HG03378 (cell line): ENCODE results near the gene KANK4.

Experiments
- ATAC-seq: cut with Tn5 transposase; IDR thresholded peaks from one replicate; pipeline ENCODE4 v1.9.1; 2021; ENCODE audit warnings: mild to moderate bottlenecking, moderate library complexity; ENCODE audit not compliant: unreplicated experiment

KANK4 gene

DNA sequence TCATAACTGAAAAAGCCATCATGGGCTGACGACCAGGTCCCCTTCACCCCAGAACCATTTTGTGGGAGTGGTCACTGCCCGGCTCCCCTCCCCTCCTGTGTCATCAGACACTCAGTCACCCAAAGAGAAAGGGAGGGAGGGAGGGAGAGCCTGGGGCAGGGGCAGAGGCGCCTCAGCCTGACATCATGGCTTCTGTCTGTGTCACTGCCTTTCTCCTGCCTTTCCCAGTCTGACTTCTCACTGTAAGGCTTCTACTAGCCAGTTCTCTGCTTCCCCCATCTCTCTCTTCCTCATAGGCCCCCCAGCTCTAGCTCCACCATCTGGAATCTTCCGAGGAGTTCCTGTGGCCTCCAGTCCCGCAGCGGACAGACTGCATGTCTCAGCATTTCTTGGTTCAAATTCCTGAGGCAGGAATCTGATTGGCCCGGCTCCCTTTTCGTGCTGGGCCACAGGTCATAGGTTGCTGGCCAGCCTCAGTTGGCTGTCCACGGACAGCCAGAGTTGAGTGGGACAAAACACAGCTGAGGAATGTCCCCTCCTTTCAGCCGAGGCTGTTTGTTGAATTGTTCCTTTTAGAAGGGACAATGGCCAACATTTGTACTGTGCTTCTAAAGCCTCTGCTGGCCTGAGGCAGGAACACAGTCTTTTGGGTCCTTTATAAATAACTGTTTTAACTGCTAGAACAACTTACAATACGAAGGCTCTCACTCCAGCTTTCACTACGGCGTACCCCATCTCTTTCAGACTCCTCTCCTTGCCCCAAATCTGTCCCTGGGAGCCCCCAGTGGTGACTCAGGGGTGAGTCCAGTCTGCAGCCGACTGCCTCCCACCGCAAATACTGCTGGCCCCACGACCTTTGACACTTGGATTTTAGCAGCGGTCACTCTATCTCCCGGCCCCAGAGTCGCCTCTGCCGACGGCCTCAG is 18.7 kb upstream of the KANK4 start:
- no peak for ATAC-seq

DNA sequence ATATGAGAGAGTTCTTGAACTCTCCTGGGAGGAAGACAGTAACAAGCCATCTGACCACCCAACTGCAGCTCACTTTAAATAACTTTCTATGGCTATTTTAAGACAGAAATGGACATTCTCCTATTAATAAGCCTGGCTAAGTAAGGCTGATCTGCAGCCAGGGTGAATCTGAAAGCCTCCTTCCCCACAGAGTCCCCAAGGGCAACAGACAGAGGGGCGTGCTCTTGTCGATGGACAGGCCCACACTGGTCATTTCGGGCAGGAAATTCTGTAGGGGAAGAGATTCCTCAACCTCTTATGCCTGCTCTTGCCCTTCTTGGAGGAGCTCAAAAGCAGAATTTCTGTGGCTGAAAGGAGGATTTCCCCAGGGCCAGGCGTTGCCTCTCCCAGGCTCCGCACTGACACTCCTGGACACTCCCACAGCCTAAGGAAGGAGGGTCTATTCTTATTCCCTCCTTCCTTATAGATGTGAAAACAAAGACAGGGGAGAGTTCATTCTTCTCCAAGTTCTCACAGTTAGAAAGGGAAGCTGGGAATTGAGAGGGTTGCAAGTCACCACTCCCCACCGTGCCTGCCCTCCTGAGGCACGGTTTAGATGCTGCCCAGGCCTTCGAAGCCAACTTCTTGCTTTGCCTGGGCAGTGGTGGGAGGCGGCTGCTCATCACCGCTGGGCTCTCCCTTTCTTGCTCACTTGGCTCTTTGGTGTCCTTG is 17.9 kb upstream of the KANK4 start:
- no peak for ATAC-seq

DNA sequence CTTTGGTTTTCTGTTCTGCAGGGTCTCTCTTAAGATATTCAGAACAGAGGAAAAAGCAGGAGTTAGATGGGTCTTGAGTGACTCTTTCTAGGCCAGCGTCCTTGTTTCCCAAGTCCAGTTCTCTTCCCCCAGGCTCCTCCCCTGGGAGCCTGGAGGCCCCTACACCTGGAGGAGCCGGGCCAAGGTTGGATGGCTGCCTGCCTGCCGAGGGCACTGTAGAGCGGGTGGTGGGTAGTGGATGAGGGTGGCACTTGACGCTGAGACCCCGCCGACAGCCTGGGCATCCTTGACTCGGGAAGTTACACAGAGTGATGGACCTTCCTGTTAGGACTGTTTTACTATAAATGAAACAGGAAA is 17.4 kb upstream of the KANK4 start:
- ATAC-seq = no peak

DNA sequence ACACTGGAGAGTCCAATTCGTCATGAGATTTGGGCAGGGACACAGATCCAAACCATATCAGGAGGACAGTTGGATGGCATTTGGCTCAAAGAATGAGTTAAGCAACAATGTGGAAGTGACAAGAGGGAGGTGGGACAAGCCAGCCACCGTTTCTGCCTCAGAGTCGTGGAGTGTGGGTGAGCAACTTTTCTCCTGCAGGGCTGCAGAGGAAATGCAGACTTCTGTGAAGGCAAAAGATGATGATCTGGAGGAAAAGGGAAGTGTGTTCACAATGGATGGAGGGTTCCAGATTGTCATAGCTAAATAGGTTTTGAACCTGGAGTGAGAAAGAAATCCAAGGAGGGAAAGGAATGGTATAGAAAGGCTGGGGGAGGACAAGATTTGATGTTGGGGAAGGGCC is 16.4 kb upstream of the KANK4 start:
- ATAC-seq = no peak

DNA sequence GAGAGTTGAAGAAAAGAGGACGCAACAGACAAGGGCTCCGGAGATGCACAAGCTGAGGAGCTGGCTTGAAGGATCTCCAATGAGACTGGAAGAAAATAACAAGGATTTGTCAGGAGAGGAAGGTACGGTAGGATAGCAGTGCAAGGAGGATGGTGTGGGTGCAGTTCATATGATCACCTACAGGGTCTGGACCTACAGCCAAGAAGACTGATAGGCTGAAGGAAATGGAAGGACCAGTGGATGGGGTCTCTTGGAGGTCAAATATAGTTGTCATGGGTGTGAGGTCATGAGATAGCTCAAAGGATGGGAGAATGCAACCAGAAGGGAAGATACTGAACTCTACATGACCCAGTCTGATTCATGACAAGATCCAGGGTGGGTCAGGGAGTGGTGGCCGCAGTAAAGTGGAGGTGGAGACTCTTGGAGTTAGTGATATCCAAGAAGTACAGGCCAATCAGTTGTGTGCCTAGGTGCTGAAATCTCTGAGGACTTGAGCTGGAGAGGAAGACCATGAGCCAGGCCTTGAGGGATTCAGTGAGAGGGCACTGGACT is 15.3 kb upstream of the KANK4 start:
- ATAC-seq = no peak

DNA sequence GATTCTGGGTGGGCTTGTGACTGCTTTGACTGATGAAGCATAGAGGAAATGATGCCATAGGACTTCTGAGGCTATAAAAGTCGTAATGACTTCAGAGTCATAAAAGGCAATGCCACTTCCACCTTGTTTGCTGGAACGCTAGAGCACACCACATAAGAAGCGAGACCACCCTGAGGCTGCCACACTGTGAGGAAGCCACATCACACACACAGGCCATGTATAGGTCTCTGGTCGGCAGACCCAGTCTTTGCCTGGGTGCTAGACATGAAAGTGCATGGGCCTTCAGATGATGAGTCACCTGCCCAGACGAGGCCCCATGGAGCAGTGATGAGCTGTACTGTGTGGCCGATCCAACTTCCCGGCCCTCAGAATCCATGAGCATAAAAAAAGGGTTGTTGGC is 14.2 kb upstream of the KANK4 start:
- ATAC-seq = no peak

DNA sequence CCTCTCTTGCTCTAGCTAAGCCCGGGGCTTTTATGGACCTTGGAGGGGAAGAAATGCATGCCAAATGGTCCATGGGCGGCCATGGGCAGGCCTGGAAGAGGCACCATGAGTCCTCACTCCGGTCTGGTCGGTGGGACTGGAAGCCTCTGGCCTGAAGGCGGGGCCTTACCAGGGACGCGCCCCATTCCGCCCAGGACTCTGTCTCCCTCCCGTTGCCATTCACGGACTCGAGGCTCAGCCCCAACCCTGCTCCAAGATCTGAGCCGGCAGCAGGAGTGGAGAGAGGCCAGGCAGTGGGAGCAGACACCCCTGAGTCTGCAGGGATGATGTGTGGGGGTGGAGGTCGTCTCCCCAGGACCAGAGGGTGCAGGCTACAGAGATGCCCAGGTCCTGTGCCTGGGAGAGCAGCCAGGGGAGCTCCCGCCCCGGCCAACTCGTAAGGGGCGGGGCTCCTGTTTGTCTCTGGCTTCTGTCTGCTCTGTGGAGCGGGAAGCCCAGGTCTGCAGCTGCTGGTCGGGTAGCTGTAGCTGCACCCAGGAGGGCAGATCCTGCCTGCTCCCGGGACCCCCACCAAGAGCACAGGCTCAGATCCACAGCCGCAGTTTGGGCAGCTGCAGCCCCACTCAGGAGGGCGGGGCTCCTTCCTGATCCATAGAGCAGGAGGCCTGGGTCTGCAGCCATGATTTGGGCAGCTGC is 8.3 kb upstream of the KANK4 start:
- ATAC-seq = no peak

DNA sequence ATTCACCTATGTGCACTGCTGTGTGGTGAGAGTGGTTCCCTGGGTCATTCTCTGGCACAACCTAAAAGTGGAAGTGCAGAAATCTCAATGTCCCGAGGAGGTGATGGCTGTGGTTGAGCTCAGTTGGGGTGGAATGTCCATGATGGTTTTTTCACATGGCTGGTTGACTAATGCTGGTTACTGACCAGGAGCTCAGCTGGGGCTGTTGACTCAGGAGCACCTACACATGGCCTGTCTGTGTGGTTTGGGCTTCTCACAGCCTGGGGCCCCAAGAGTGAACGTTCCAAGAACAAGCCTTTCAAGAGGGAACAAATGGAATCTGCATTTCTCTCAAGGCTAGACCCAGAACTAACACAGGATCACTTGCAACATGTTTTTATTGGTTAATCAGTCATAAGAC is 6.4 kb upstream of the KANK4 start:
- no peak for ATAC-seq

DNA sequence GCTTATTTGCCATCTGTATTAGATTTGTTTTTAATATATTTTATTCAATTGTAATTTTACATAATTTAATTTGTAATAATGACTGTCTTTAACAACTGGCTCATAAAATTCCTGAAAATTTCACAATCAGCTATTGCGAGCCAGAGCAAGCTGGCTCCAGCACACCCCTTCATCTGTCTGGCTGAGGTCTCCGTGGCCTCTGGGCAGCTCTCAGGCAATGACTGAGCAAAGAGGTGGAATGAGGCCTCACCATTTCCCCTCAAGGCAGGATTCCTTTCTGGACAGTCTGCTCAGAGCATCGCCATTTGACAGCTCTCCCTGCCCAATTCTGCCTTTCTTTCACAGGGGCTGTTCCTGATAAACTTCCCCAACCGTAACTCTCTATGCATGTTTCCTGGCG is 5.8 kb upstream of the KANK4 start:
- no peak for ATAC-seq

DNA sequence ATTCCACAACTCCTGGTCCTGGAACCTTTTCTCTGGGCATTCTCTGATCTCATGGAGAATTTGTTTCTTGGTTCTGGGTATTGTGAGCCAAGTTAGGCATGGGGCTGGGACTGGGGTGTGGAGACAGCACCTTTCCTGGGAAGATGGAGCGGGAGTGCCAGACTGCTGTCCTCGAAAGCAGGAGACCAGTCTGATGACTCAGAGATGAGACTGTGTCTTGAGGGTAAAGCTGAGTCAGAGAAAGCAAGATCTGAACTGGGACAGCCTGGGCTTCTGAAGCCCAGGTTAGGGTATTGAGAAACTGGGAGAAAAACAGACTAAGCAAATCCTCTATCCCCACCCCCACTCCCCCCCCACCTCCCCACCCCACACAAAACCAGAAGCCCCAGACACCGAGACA is 2.2 kb upstream of the KANK4 start:
- ATAC-seq = no peak

DNA sequence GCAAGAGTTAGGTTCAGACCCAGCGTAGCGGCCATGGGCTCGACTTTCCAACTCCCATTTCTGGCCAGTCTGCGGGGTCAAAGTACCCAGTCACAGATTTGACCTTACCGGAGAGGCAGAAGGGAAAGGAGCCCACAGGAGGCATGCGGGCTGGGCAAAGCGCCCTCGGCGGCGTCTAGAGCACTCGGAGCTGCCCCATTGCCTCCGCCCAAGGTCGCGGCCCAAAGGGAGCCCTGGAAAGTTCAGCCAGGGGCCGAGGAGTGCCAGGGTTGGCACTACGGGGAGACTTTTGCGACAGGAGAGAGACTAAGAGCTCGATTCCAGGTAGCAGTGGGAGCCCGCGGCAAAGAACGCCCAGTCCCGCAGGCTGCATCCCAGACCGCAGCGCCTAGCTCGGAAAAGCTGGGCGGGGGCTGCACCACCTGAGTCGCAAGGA is 896 bp downstream of the KANK4 start:
- no peak for ATAC-seq

DNA sequence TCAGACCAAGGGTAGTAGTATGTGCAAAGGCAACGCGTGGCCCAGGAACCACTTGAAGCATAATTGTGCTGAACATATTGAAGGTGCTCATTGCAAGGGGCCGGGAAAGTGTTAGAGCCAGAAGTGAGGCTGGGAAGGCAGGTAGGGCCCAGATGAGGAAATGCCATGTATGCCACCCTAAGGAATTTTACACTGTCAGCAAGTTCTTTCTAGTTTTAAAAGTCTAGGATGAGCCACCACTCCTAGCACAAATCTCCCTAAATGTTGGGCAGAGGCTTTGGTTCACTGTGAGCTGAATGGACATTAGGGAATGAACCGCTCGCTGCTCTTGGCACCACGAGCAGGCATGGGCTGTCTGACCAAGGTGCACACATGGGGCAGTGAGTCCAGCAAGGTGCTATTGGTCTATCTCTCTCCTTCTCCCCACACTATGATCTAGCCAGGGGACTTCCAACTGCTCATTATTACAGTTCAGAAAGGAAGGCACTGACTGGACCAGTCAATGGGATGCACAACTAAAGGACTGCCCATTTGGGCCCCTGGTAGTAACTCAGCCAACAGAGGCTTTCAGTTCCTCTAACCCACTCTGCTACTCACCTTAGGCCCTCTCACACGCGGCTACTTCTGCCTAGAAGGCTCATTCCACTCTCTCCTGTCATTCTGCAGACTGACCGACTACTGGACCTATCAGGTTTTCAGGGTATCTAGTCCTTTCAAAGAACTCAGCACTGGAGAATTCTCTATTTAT is 2.0 kb downstream of the KANK4 start:
- ATAC-seq = no peak

DNA sequence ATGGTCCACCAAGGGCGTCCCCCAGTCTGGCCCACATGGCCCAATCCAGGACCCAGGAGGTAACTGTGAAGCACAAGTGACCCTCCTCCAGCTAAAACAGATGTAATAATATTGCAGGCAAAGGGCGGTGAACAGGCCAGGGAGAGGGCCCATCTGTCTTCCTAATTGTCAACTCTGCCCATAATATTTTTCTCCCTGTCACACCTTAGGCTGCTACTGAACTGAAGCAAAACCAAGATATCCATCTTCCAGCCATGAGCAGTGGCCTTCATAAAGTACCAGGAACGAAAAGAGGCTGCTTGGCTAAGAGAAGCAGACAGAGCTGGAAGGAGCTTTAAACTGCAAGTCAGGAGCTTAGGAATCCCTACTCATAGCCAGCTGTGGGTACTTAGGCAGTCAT is 3.1 kb downstream of the KANK4 start:
- no peak for ATAC-seq

DNA sequence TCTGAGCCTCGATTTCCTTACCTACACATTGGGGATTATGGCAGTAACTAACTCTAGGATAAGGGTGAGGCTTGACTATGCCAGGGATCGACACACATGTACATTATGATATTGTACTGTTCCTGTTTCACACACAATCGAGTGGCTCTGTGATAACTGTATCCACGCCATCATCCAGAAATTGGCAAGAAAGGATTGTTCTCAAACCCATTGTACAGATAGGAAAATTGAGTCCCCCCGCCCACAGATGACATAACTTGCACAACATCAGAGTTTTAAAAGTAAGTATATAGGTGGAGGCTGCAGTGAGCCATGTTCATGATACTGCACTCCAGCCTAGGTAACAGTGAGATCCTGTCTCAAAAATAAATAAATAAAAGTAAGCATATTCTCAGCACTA is 3.8 kb downstream of the KANK4 start:
- ATAC-seq = no peak

DNA sequence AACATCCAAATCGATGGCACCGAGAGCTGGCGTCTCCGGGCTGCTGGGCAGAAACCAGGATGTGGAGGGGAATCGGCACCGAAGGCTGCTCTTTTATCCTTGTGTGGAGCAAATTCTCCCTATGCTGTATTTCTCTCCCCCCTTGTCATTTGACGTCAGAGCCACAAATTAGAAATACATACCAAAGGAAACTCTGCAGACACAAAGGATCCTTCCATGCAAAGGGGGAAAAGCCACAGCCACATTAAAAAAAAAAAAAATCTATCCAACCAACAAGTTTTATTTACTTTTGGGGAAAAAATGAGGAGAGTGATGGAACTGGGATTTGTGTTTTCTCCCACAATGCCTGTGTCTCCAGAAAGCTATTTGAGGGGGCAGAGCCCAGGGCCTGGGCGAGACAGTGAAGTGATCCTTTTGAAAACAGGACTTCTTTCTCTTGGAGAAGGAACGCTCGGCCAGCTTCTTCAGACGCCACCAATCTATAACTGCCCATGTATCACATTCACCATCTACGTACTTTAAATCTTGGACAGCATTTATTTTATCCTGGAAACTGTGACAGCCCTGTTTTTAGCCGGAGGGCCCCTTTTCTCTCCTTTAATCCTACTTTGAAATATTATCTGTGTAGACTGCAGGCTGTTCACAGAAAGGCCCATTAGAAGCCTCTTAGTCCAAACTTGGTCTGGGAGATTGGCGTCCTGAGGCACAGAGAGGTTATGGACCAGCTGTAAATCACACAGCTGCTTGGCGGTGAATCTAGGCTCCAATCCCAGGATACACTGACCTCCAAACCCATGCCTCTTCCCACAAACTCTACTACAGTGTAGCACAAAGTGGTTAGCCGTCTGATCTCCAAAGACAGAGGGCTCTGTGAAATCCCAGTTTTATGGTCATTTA is 4.5 kb downstream of the KANK4 start:
- ATAC-seq = no peak

DNA sequence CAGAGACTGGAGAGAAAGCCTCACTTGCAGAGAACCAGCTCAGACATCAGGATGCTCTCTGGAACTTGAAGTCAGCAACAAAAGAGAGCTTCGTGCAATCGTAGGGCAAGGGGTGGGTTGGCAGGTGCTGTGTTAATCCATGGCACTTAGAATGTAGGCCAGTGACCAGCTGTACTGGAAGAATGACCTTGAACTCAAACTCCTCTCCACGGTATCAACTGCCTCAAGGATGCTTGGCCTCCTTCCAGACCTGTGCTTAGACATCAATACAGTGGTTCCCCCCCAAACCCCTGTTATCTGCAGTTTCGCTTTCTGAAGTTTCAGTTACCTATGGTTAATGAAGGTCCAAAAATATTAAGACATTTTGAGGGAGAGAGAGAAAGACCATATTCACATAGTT is 6.5 kb downstream of the KANK4 start:
- ATAC-seq = no peak

DNA sequence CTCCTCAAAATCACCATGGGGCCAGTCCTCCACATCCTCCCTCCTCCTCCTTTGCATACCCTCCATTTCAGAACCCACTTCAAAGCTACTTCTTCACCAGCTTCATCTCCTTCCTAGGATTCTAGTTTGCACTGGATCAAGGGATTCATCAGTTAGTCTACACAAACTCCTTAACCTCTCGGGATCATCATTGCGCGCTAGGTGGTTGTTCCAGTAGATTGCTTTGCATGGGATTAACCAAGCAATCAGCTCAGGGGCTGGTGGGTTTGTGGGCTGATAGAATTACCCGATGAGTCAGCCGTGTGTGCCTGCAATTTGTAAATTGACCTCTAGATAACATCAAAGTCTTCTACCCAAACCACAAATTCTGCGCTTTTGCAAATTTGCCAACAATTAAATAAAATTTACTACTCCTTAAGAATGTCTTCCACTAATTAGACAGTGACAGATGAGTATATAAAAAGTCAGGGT is 7.7 kb downstream of the KANK4 start:
- no peak for ATAC-seq

DNA sequence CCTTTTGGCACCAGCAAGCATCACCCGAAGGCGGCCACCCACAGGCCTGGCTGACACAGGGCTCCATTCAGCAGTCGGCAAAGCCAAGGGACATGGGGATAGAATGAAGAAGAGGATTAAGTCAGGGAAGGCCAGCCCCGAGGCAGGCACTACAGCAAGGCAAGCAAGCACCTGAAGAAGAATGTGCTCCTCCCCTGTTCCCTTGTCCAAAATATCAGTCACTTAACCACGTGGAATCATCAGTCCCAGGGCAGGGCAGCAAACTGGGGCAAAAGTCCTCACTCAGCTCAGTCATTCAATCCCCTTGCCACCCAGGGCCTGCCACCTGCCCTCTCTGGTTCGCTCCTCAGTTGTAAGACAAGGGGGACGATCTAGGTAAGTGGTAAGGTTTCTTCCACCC is 9.3 kb downstream of the KANK4 start:
- no peak for ATAC-seq

DNA sequence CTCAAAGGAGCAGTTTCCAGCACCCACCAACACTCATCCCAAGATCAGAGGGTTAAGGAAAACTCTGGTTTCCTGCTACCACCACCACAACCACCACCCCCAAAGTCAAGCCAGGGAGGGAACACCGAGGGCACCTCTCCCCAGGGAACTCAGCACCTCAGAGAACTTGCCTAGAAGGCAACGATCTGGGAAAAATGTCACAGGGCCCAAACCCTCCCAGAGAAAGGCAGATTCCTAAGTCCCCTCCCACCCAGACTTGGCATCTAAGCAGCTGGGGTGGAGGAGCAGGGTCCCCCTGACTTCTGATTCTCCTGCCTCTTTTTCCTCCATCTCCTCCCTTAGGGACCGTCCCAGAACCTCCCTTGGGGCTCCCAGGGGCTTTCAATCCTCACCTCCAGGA is 10.6 kb downstream of the KANK4 start:
- ATAC-seq = no peak
